NCI-H82 treated with DMSO at 0.1 percent for 48 hours (cell line): ENCODE results near the gene CLDN19.
"Not testable (repeated sequence)": the region's sequence is repeated elsewhere in the genome, so short reads cannot be mapped to it uniquely, and the experiment has no call there.

ENCODE experiments used
- DNase-seq: peaks from one replicate; lab custom pipeline; 2025; ENCODE audit not compliant: unreplicated experiment; lab: John Stamatoyannopoulos, UW

Gene CLDN19

DNA sequence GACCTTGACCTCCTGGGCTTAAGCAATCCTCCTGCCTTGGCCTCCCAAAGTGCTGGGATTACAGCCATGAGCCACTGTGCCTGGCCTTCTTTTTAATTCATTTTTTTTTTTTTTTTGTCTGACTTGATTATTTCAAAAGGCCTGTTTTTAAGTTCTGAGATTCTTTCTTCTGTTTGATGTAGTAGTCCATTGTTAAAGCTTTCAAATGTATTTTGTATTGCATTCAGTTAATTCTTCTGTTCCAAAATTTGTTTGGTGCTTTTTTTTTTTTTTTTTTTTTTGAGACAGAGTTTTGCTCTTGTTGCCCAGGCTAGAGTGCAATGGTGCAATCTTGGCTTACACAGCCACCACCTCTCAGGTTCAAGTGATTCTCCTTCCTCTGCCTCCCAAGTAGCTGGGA is 25.6 kb downstream of the CLDN19 start:
- not testable (repeated sequence) for DNase-seq

- no peak for DNase-seq
These were observed 26.7 kb downstream of the CLDN19 start for GRCh38 chr1:42713293-42713692.

DNA sequence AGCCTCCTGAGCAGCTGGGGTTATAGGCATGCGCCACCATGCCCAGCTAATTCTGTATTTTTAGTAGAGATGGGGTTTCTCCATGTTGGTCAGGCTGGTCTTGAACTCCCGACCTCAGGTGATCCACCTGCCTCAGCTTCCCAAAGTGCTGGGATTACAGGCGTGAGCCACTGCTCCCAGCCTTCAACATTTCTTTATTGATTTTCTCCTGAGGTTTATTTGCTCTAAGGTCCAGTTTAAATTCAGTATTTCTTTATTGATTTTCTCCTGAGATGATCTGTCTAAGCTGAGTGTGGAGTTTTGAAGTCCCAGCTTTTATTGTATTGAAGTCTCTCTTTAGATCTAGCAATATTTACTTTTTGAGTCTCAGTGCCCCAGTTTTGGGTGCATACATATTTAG is 27.2 kb downstream of the CLDN19 start:
- not testable (repeated sequence) for DNase-seq

DNA sequence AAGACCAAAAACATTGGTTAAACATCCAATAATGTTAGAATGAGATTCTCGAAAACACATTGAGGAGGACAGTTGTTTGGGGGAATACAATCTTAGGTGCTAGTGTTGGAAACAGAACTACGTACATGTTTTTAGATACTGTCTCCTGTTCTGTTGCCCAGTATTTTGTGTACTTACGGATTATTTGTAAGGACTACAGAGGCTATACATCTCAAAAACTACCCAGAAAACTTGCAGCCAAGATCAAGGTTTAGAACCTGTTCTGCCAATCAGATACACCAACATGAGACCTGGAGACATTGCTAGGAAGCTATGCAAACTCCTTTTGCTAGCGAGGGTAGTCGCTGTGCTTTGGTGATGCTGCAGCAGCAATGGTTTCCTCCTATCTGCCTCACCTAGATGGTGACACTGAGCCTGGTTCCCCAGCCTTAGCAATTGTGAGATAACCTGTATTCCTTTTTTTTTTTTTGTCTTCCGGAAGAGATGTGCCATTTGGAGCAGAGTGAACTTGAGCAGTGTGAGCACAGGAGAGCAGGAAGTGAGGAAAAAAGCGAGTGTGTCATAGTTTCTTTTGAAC is 36.1 kb downstream of the CLDN19 start:
- DNase-seq, result no peak

GRCh38 chr1:42700006-42700405 is 40.0 kb downstream of the CLDN19 start:
- no peak for DNase-seq

DNA sequence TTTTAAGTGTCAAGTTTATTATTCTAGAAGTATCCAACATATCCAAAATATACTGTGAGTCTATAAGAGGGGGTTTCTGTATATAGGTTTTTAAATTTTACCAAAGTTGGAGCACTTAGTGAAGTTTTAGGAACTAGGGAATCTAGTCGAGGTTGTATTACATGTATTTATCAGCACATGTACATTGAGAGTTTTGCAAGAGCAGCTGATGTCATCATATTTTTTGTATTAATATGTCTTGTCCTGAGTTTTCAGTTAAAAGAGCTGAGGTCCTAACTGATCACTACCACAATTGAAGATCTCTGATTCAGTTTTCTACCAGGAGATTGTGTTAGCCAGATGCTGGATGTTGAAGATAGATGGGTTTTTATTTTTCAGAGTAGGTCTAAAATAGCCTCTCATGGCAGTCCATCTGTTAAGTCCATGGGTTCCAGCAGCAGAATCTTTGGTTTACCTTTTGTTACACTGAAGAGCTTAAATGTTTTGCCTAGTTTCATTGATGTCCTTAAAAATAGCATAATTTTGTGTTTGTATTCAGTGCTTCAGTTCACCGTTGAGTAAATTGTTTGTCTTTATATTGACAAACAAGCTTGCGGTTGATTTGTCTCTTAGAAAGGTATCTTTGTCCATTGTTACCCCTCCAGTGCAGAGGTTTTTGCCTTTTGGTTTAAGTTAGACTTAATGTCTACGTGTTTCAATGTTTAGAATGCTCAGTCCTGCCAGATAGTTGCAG is 41.8 kb downstream of the CLDN19 start:
- DNase-seq, result no peak

GRCh38 chr1:42692911-42693310 is 47.1 kb downstream of the CLDN19 start:
- no peak for DNase-seq

- no peak for DNase-seq
These were observed 47.6 kb downstream of the CLDN19 start for GRCh38 chr1:42692461-42692860.

GRCh38 chr1:42691157-42691498 is 48.9 kb downstream of the CLDN19 start:
- DNase-seq, result no peak

DNA sequence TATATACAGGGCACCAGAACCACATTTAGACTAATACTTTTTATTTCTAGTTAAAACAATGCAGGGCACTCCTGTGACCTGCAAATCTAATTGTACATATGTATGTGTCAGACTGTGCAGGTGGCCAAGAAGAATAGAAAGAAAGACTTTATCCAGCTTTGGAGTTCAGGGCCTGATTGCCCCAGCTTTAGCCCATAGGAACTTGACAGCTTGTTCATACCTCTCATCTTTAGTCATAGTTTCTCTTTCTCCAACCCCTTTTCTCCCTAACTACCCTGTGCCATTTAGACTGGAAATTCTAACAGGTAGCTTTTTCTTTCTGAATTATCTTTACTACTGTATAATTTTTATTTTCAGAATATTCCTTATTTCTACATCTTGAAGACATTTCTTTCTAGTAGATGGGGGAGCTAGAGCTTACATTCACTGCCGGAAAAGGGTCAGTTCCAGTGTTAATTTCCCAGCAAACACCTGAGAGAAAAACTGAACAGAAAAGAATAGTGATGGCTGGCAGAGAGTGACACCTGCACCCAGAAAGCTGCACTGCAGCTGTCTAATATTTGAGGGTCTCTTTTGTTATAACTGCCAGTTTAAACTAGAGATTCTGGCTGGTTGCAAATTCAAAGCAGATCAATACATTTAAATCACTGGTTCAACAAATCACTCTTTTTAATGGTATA is 49.4 kb downstream of the CLDN19 start:
- no peak for DNase-seq

DNA sequence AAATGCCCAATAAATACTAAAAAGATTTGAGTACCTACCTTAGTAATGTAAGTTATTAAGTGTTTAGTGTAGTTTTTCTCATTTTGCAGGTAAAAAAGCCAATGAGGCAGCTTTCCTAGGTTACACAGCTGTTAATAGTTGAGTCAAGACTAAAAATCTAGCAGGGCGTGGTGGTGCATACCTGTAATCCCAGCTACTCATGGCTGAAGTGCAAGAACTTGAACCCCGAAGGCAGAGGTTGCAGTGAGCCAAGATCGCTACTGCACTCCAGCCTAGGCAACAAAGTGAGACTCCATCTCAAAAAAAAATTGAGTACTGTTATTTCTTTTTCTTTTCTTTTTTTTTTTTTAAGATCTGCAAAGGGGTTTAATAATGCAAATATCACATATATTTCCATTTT is 50.1 kb downstream of the CLDN19 start:
- no peak for DNase-seq

DNA sequence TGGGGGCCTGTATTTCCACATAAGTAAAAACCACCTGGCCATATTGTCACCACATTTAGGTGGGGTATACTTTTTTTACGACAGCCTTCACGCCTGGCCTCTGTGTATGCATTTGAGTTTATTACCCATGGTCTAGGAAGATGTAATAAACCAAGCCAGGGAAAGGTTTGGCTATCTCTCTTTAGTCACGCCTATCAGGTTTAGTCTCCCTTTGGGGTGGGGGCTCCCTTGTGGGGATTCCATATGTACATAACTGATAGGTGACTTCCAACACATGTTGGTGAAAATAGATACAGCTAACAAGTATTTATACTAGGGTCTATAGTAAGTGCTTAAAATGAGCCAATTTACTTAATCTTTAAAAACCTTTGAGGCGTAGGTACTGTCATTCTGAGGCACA is 53.6 kb downstream of the CLDN19 start:
- DNase-seq, result no peak

- no peak for DNase-seq
These were observed 55.9 kb downstream of the CLDN19 start for GRCh38 chr1:42684139-42684538.
